Inflammatory macrophage treated with lipopolysaccharide for 4 hours (primary cell): ENCODE measurements around the gene SPTSSB.
A peak's percentile ranks its signal among the peaks of the same experiment; 100 is the strongest.

ENCODE experiments used
- DNase-seq: peaks from one replicate; pipeline ENCODE4 v3.0.0-alpha.2; 2020

SPTSSB gene

GRCh38 chr3:161337311-161337710, 34.0 kb downstream of the SPTSSB start:
- DNase-seq = no peak

DNA sequence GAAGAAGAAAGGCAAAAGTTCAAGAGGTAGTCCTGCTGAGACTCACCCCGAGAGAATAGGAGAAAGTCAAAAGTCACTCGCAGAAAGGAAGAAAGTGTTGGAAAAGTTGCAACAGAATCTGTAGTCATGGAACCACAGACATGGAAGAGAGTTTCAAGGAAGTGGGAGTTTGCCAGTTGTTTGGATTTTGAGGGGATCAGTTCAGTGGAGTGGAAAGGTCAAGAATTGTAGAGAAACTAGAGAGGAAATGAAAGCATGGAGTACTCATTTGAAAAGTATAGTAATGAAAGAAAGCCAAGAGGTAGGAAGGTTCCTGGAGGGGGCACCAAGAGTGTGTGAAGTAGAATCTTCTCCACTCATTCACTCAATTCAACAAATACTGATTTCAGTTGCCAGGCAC, 34.7 kb downstream of the SPTSSB start:
- peak; percentile 3 for DNase-seq

- peak; percentile 24 for DNase-seq
These were observed 37.6 kb downstream of the SPTSSB start for GRCh38 chr3:161333696-161334095.

- peak; percentile 42 for DNase-seq
These were observed 38.5 kb downstream of the SPTSSB start for GRCh38 chr3:161332792-161333191.

DNA sequence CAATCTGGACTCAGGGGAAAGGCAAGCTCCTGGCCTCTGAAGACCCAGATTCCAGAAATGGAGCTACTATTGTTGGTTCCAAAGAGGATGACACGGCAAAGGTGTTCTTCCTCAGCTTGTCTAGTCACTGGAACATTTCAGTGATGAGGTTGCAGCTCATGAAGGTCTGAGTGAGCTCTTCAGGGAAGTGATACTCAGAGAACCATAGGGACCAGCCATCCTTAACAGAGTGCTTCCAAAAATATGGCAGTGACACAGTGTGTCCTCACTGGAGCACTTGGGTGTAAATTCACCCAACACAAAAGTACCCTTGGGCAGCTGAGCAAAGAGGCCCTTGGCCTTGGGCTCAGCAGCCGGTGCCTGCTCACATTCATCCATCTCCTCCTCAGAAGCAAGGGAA, 46.3 kb downstream of the SPTSSB start:
- no peak for DNase-seq

DNA sequence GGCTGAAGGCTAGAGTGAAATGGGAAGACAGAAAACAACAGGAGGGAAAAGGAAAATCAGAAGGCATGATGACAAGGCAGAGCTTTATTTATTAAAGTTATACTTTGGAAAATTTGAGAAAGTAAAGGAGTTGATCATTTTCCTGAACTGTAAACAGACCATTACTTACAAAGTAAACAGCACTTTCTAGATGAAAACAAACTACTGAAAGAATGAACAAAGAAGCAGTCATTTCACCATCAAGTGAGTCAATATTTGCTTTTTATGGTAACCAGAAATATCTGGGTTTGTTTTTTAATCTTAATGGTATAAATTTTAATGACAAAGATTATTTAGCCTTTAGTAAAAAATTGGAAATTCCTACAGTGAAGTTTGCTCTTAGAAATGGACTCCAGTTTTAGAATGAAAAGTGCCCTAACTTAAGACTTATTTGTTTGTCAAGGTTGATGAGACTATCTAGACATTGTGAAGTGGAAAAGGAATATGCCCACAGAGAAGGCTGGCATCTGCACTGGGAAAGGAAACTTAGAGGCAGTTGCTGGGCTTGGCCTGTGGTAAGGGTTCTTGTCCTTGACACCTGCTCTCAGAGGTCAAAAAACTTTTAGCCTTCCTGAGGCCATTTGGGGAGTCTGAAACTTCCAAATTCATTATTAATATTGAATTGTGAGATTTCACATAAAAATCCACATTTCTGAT, 47.2 kb downstream of the SPTSSB start:
- no peak for DNase-seq

DNA sequence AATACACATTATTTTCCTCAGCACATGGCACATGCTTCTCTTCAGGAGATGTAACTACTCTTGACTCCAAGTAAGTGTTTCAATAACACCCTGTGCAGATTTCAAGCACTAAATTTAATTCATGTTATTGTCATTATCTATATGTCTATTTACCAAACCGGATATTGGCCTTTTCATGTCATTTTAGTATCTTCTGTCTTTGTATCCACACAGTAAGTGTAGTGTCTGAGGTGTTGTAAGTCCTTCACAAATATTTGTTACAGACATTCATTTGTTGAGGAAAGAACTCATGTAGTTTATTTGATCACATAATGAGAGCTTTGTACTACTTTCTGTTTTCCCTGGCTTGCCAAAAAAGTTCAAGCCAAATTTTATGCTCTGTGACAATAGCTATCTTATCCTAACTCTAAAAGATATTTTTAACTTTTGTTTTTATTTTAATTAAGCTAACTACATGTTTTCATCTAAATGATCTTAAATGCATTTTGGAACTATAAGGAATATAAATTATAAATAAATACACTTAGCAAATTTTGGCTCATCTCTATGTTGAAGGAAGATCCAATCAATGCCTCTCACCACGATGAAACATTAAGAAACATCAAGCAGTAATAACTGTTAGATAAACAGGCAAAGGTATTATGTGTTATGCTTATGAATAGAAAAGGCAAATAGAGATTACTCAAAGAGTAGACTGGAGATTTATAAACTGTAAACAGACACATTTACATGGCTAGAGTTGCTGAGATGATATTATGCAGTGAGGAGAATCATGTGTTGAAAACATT, 48.3 kb downstream of the SPTSSB start:
- DNase-seq = no peak

DNA sequence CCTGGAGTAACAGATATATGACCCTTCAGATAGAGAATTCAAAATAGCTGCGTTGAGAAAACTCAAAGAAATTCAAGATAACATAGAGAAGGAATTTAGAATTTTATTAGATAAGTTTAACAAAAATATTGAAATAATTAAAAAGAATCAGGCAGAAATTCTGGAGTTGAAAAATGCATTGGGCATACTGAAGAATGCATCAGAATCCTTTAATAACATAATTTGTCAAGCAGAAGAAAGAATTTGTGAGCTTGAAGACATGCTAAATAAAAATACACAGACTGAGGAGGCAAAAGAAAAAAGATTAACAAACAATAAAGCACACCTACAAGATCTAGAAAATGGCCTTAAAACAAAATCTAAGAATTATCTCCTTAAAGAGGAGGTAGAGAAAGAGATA, 50.5 kb downstream of the SPTSSB start:
- no peak for DNase-seq

DNA sequence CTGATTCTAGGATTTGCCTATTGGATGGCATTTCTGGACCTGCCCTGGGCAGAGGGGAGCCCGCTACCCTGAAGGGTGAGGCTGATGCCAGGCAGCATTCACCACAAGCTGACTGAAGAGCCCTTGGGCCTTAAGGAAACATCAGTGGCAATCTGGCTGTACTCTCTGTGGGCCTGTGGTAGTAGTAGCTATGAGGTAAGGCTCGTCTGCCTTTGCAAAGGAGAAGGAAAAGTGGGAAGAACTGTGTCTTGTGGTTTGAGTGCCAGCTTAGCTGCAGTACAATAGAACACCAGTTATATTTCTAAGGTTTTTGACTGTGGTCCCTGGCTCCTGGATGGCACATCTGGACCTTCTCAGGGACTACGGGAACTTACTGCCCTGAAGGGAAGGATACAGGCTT, 51.5 kb downstream of the SPTSSB start:
- peak; percentile 14 for DNase-seq

GRCh38 chr3:161317077-161317476, 54.2 kb downstream of the SPTSSB start:
- DNase-seq = no peak

DNA sequence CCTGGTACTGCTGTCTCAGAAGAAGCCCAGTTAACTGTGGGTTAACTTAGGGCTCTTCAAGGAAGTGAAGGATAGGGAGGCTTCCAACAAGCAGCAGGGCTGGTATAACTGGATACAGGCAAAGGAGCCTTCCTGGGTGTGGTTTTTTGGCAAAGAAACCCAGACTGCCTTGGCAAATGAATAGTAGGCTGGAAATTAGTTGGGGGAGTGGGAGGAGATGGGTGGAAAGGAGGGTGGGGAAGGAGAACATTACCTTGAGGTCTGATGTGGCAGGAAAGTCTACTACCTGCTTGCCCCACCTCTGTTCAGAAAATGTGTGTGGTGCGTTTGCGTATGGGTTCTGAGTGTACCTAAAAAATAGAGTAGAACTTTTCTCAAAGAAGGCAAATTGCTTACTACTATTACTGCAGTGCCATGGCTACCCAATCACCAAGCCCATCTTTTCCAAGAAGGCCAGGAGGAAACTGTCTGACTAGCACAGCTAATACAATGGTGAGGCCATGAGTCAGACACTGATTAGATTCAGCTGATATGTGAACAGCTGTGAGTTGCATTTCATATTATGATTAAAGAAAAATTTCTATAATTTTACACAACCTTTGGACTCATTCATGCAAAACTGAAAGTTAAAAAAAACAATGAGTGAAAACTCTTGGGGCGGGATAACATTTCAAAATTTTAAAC, 55.2 kb downstream of the SPTSSB start:
- peak; percentile 11 for DNase-seq

- DNase-seq = peak; percentile 62
These were observed 56.4 kb downstream of the SPTSSB start for GRCh38 chr3:161314836-161315395.

- DNase-seq = no peak
These were observed 60.5 kb downstream of the SPTSSB start for GRCh38 chr3:161310649-161311423.

GRCh38 chr3:161305095-161305991, 66.0 kb downstream of the SPTSSB start:
- peak; percentile 71 for DNase-seq

DNA sequence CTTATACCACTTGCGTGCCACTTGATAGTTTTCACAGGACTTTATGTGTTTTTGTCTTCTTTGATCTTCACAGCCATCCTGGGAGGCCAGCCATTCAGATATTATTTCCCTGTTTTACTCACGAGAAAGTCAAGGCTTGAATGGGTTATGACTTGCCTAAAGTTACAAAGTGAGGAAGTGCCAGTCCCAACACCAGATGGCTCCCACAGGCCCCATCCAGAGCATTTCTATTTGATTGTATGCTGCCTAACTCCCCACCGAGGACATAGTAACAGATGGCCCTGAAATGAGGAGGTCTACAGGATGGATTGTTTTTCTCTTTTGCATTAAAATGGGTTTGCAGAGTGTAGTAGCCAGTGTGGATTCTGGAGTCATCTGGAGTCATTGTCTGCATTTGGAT, 74.5 kb downstream of the SPTSSB start:
- no peak for DNase-seq

- no peak for DNase-seq
These were observed 76.0 kb downstream of the SPTSSB start for GRCh38 chr3:161295325-161295724.
